AG09309 (cell line): ENCODE measurements around the gene IFIH1.

Experiments used
- DNase-seq: peaks from one replicate; pipeline ENCODE4 v3.0.0-alpha.2; 2010; ENCODE audit warnings: low read depth
- H3K4me3 ChIP-seq: 2 replicates; pipeline ENCODE4 v1.5.1; 2011; ENCODE audit warnings: mild to moderate bottlenecking, low read depth, low read length, moderate library complexity; ENCODE audit not compliant: control insufficient read depth
- CTCF ChIP-seq: IDR thresholded peaks from 2 replicates; pipeline ENCODE4 v1.5.1; 2011; ENCODE audit warnings: mild to moderate bottlenecking, low read depth, low read length, inconsistent platforms; ENCODE audit not compliant: insufficient read depth, control insufficient read depth; ENCODE audit errors: missing control alignments

Gene IFIH1

GRCh38 chr2:162318328-162319180, at the start of gene IFIH1:
Gene IFIH1, minus strand, starts transcription at chr2:162318684. Its CDS starts 377 bp downstream, at chr2:162318307.
- DNase-seq: peak; percentile 55
- peak within 1 kb of the TSS; percentile 59 for H3K4me3 ChIP-seq
- peak; percentile 49 for TF ChIP-seq CTCF

GRCh38 chr2:162365392-162365791, 46.9 kb upstream of the IFIH1 start:
- H3K4me3 ChIP-seq: no peak overlapping the region
- DNase-seq: no peak
- no peak for TF ChIP-seq CTCF

GRCh38 chr2:162344617-162344950, 26.1 kb upstream of the IFIH1 start:
- no peak overlapping the region; the same call in 1 of the 2 replicates for H3K4me3 ChIP-seq
- no peak for DNase-seq
- TF ChIP-seq CTCF: no peak

GRCh38 chr2:162343824-162344616, 25.5 kb upstream of the IFIH1 start, which contains the start of gene GCA:
Gene GCA, plus strand, starts transcription at chr2:162344132. Its CDS starts 117 bp downstream, at chr2:162344249.
- H3K4me3 ChIP-seq: peak within 1 kb of the TSS; percentile 66
- peak; percentile 37 for DNase-seq
- TF ChIP-seq CTCF: no peak

GRCh38 chr2:162343492-162343823, 25.0 kb upstream of the IFIH1 start:
- peak overlapping the region; percentile 66; the same call in 1 of the 2 replicates for H3K4me3 ChIP-seq
- no peak for DNase-seq
- no peak for TF ChIP-seq CTCF

- no peak for DNase-seq
- TF ChIP-seq CTCF: no peak
- no peak overlapping the region for H3K4me3 ChIP-seq
Measured at GRCh38 chr2:162342841-162343240, 24.4 kb upstream of the IFIH1 start.
